HFFc6 (cell line): ENCODE data around the gene RHOD. TPM values are rescaled to one million over a fixed set of nuclear protein-coding genes. Genes with fewer than 3 reads are reported as not detected.

ENCODE experiments used
- DNase-seq: peaks from one replicate; pipeline ENCODE4 v3.0.0-alpha.2; 2018
- H3K27ac Mint-ChIP-seq: 2 replicates; pipeline ENCODE4 v1.8.0; 2020; ENCODE audit warnings: mild to moderate bottlenecking, mixed read lengths
- H3K27me3 Mint-ChIP-seq: 2 replicates; pipeline ENCODE4 v1.8.0; 2021; ENCODE audit warnings: mild to moderate bottlenecking, moderate library complexity, mixed read lengths; ENCODE audit not compliant: insufficient read depth
- H3K36me3 Mint-ChIP-seq: 2 replicates; pipeline ENCODE4 v1.8.0; 2021; ENCODE audit warnings: low read depth, mixed read lengths
- H3K4me1 Mint-ChIP-seq: 2 replicates; pipeline ENCODE4 v1.8.0; 2020; ENCODE audit warnings: low read depth, mixed read lengths
- H3K4me3 Mint-ChIP-seq: 2 replicates; pipeline ENCODE4 v1.8.0; 2020; ENCODE audit warnings: mild to moderate bottlenecking, moderate library complexity, mixed read lengths
- H3K9me3 Mint-ChIP-seq: 2 replicates; pipeline ENCODE4 v1.8.0; 2020; ENCODE audit warnings: mild to moderate bottlenecking, mixed read lengths
- total RNA-seq, 6 experiments: library from RNA; stranded (reverse); fragmentation: NEBNext Ultra II Directional; extraction: Animal tissue kit (Norgen Biotek cat#: 25700); gene quantifications; 2 replicates in 1 of 6; 3 replicates in 5 of 6; pipeline ENCODE4 v1.2.3, GENCODE V29; 2021
- TF ChIP-seq, protein P1 (sequence below): fragments of 200-600 bp; sonication (generic); IDR thresholded peaks from 2 replicates; pipeline ENCODE4 v1.5.0; 2021; ENCODE audit warnings: antibody characterized with exemption, mild to moderate bottlenecking

The RHOD gene
- total RNA-seq, 6 experiments from 2014 or later, result 5.2 to 17.8 (median 6.1) TPM

DNA sequence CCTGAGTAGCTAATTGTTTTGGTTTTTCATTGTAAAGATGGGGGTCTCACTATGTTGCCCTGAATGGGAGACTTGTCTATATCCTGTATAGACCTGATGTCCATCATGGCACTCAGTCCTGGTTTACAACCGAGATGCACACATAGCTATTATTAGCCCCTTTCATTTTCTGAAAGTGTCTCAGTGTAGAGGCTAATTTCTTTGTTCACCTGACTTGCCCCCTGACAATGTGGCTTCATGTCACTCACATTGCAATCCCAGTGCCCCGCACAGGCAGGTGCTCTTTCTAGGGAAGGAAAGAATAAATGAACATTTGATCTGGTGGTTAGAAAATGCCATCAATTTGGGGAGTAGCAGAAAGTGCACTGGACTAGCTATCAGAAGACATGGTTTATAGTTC, 49.3 kb downstream of the RHOD start:
- H3K27me3 Mint-ChIP-seq, result peaks cover 11% of the 10 kb centered on the region
- no peaks in the 10 kb centered on the region for H3K9me3 Mint-ChIP-seq

GRCh38 chr11:67111261-67111660, 54.6 kb downstream of the RHOD start:
- Mint-ChIP-seq H3K9me3 (no peaks in the 10 kb centered on the region), H3K4me1 (no peaks in the 10 kb centered on the region), H3K36me3 (no peaks in the 10 kb centered on the region), H3K27me3 (peaks cover 5% of the 10 kb centered on the region), H3K4me3 (no peak overlapping the region), H3K27ac (no peak overlapping the region)
- DNase-seq, result no peak
- TF ChIP-seq, protein P1, sequence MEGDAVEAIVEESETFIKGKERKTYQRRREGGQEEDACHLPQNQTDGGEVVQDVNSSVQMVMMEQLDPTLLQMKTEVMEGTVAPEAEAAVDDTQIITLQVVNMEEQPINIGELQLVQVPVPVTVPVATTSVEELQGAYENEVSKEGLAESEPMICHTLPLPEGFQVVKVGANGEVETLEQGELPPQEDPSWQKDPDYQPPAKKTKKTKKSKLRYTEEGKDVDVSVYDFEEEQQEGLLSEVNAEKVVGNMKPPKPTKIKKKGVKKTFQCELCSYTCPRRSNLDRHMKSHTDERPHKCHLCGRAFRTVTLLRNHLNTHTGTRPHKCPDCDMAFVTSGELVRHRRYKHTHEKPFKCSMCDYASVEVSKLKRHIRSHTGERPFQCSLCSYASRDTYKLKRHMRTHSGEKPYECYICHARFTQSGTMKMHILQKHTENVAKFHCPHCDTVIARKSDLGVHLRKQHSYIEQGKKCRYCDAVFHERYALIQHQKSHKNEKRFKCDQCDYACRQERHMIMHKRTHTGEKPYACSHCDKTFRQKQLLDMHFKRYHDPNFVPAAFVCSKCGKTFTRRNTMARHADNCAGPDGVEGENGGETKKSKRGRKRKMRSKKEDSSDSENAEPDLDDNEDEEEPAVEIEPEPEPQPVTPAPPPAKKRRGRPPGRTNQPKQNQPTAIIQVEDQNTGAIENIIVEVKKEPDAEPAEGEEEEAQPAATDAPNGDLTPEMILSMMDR, result no peak

More for the DNA sequence above, 49.3 kb downstream of the RHOD start:
- Mint-ChIP-seq H3K4me1 (no peaks in the 10 kb centered on the region), H3K36me3 (no peaks in the 10 kb centered on the region), H3K4me3 (no peak overlapping the region), H3K27ac (no peak overlapping the region)
- no peak for DNase-seq
- TF ChIP-seq, protein P1, result no peak

DNA sequence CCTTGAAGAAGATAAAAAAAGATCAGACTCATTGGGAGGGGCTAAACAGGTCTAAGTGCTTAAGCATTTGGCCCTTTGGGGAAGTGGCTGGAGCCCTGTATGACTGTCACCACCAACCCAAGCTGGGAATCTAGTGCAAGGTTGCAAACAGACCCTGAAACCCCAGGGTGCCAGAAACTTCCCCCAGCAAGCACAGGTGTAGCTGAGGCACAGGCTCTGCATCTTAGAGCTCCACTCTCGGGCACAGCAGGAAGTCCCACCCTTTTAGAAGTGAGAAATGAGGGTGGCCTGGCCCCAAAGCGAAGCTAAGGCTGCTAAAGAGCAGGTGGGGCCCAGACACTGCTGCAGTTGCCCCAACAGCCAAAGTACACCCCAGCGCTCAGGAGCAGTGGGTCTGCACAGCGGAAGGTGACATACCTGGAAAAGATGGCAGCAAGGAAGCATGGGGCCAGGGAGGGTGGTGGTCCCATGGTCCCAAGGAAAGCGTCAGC, 56.6 kb downstream of the RHOD start:
- H3K4me1 Mint-ChIP-seq, result no peaks in the 10 kb centered on the region
- no peaks in the 10 kb centered on the region for H3K9me3 Mint-ChIP-seq
- no peak overlapping the region for H3K27ac Mint-ChIP-seq
- peaks cover 3% of the 10 kb centered on the region for H3K27me3 Mint-ChIP-seq
- H3K36me3 Mint-ChIP-seq, result no peaks in the 10 kb centered on the region
- H3K4me3 Mint-ChIP-seq, result no peak overlapping the region
- TF ChIP-seq, protein P1, result no peak
- DNase-seq, result no peak

DNA sequence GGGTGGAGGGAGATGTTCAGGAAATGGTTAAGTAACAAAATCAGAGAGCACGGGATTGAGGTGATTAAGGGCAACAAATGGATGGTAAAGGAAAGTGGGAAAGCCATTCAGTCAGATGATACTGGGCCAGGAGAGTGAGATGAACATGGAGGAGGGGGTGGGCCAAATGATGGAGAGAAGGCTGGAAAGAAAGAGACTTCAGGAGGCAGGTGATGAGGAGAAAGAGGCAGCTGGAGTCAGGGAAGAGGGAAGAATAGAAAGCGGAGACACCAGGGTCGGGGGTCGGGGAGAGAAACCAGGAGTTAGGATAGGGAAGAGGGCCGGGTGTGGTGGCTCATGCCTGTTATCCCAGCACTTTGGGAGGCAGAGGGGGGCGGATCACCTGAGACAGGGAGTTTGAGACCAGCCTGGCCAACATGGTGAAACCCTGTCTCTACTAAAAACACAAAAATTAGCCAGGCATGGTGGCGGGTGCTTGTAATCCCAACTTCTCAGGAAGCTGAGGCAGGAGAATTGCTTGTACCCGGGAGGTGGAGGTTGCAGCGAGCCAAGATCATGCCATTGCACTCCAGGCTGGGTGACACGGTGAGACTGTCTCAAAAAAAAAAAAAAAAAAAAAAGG, 57.7 kb downstream of the RHOD start:
- peaks cover 3% of the 10 kb centered on the region for H3K27me3 Mint-ChIP-seq
- no peaks in the 10 kb centered on the region for H3K9me3 Mint-ChIP-seq
- H3K27ac Mint-ChIP-seq, result no peak overlapping the region
- no peaks in the 10 kb centered on the region for H3K4me1 Mint-ChIP-seq
- H3K36me3 Mint-ChIP-seq, result no peaks in the 10 kb centered on the region
- no peak for DNase-seq
- H3K4me3 Mint-ChIP-seq, result no peak overlapping the region
- TF ChIP-seq, protein P1, result no peak

- no peak for DNase-seq
- Mint-ChIP-seq H3K27me3 (no peaks in the 10 kb centered on the region; the same call in 1 of the 2 replicates), H3K4me1 (peaks cover 9% of the 10 kb centered on the region), H3K4me3 (no peak overlapping the region), H3K36me3 (peaks cover 16% of the 10 kb centered on the region), H3K27ac (no peak overlapping the region), H3K9me3 (no peaks in the 10 kb centered on the region)
- TF ChIP-seq, protein P1, result no peak
Measured at GRCh38 chr11:67116758-67117105, 60.1 kb downstream of the RHOD start.
